Ovary (tissue), 9 donors: Measurements from ENCODE around the gene TTLL6. TPM values are rescaled to one million over a fixed set of nuclear protein-coding genes. Genes with fewer than 3 reads are reported as not detected.

Source experiments
- DNase-seq, 5 donors: peaks; one replicate each; pipeline ENCODE4 v3.0.0-alpha.2; 2019 to 2020
- H3K27ac ChIP-seq, 2 donors: fragments of 200-600 bp; one replicate each; pipeline versions ENCODE4 v1.5.1 to v1.8.0; 2019 to 2022
- H3K27me3 ChIP-seq: fragments of 200-600 bp; one replicate; pipeline ENCODE4 v1.8.0; 2022
- H3K36me3 ChIP-seq: fragments of 200-600 bp; sonication (generic); one replicate; pipeline ENCODE4 v1.5.1; 2019
- H3K4me1 ChIP-seq: one replicate; pipeline ENCODE4 v1.8.1; 2013; ENCODE audit warnings: mild to moderate bottlenecking, moderate library complexity; ENCODE audit not compliant: insufficient read depth
- H3K4me3 ChIP-seq: fragments of 200-600 bp; sonication (generic); one replicate; pipeline ENCODE4 v1.5.1; 2017
- H3K9me3 ChIP-seq, 2 donors: fragments of 200-600 bp in 1 of 2; sonication (generic) in 1 of 2; one replicate each; pipeline versions ENCODE4 v1.5.1 to v1.8.1; 2013 to 2019; ENCODE audit warnings: mild to moderate bottlenecking in 1 of 2, moderate library complexity in 1 of 2
- CTCF ChIP-seq, 3 donors: fragments of 450-650 bp in 2 of 3; fragments of 200-600 bp in 1 of 3; IDR thresholded peaks; one replicate each; pipeline versions ENCODE4 v1.5.1 to v1.8.0; 2016 to 2022; ENCODE audit warnings: antibody characterized with exemption in 3 of 3, mild to moderate bottlenecking in 1 of 3
- EP300 ChIP-seq: sonication (generic); formaldehyde crosslinking; IDR thresholded peaks from one replicate; pipeline ENCODE4 v1.6.1; 2017; ENCODE audit warnings: antibody characterized with exemption
- POLR2A ChIP-seq: fragments of 450-650 bp; IDR thresholded peaks from one replicate; pipeline ENCODE4 v1.6.1; 2017; ENCODE audit warnings: antibody characterized with exemption, mild to moderate bottlenecking, moderate library complexity
- WGBS, 3 donors: extraction: QIAGEN DNeasy Blood & Tissue Kit in 1 of 3; methylation state at CpG; one replicate each; pipeline versions ENCODE4 v1.1.5 to v1.1.7; 2013 to 2017; 5-methylcytosine and 5-hydroxymethylcytosine counted together
- intact Hi-C, 4 donors: fragments of 100-400 bp; cut with DNase I; formaldehyde crosslinking; loops; one replicate each; pipeline versions ENCODE4 v1.11.0 to v1.15.1; 2022 to 2023
- polyA plus RNA-seq, 2 donors: library from polyadenylated mRNA; stranded (reverse); fragments of 200-250 nt in 1 of 2; fragments of 350-450 nt in 1 of 2; fragmentation: Illumina TruSeq in 1 of 2; extraction: RNeasy Lipid Tissue Mini Kit (QIAGEN cat#74804) in 1 of 2; gene quantifications; one replicate each; pipeline ENCODE4 v1.2.3, GENCODE V29; 2013 to 2014
- total RNA-seq, 7 donors: library from RNA; depleted of rRNA in 2 of 7; stranded (reverse); fragments of >200 nt in 2 of 7; fragmentation: NEBNext Ultra II Directional in 3 of 7; extraction: Animal tissue kit (Norgen Biotek cat#: 25700) in 3 of 7; gene quantifications; one replicate each; pipeline versions ENCODE4 v1.1.0 to v1.2.4, GENCODE V29; 2016 to 2023
- donor health status: DM: no; HTN: no; CAD: no; lungs with moderate emphysema.
- donor health status: DM: no; HTN: no; CAD: no.
- donor health status: Bipolar disorder and iron deficiency.
- donor health status: DM: yes; HTN: yes; CAD: no.
- donor health status: DM: no; HTN: no; CAD: no.
- donor health status: DM: yes; HTN: yes; CAD: no.

TTLL6 gene
- total and polyA plus RNA-seq, 9 donors = 0.06 to 3.8 (median 0.44) TPM; not detected in 3

DNA sequence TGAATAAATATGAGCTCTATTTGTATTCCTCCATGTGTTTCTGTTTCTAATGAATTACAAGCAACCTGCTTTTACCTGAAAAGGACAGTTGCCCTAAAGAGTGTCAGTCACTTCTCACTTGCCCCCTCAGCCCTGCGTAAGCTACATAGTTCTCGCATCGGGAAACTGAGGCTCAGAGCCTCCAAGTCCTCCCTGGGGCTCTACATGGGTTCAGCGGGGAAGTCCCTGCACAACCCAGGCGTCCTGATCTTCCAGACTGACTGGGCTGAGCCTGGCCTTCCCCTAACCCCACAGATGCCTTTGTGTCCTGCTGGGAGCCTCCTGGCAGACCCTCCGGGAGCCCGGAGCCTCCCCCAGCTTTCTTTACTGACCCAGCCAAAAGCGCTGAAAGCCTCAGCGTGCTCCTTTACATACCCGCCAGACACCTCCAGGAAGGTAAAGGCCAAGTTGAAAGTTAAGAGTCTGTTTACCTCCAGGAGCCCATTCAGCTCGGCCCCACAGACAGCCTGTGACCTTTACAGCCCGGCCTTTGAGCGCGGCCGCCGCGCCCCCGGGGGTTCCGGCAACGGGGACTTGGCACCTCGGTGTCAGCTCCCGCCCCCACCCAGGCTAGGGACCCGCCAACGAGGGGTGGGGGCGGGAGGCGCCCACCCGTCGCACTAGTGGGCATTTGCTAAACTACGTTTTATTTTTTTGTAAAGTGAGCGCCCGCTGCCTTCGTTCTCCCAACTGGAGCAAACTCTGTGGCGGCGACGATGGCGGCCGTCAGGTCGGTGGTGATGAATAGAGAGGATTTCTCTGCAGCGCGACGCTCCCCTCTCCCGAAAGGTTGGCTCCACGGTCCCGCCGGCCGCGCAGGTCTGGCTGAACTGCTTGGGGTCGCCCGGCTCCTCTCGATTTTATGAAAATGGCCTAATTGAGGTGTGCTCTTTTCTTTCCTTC is 84.1 kb downstream of the TTLL6 start:
- H3K9me3 ChIP-seq = no peaks in the 10 kb centered on the region
- no peaks in the 10 kb centered on the region for H3K36me3 ChIP-seq
- H3K4me3 ChIP-seq = no peak overlapping the region
- TF ChIP-seq EP300 (no peak), POLR2A (no peak), CTCF (IDR thresholded peaks at IDR 0.05) (no peak)
- intact Hi-C loops = no loop called here
- peaks cover 3% of the 10 kb centered on the region for H3K27me3 ChIP-seq
- WGBS, 3 donors = 2 to 4% (median 4%) methylated on average over 50 of the region's 50 CpGs
- no peak overlapping the region for H3K27ac ChIP-seq
- no peak for DNase-seq
- no peaks in the 10 kb centered on the region for H3K4me1 ChIP-seq

DNA sequence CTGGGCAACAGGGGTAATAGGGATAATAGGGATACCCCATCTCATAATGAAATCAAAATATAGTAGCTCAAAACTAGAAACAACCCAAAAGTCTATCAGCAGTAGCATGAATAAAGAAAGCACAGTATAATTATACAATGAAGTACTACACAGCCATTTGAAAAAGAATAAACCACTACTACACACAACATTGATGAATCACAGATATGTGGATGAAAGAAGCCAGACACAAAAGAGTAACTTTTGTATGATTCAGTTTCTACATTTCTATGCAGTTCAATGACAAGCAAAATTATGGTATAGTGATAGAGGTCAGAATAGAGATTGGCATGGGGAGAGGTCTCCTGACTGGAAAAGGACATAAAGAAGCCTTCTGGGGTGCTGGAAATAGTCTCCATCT is 85.7 kb downstream of the TTLL6 start:
- H3K4me1 ChIP-seq = no peaks in the 10 kb centered on the region
- no peaks in the 10 kb centered on the region for H3K36me3 ChIP-seq
- peaks cover 3% of the 10 kb centered on the region for H3K27me3 ChIP-seq
- no peak overlapping the region for H3K27ac ChIP-seq
- no peaks in the 10 kb centered on the region for H3K9me3 ChIP-seq
- intact Hi-C loops = no loop called here
- DNase-seq = no peak
- TF ChIP-seq CTCF (IDR thresholded peaks at IDR 0.05) = no peak
- no peak for TF ChIP-seq EP300
- no peak for TF ChIP-seq POLR2A
- no peak overlapping the region for H3K4me3 ChIP-seq

GRCh38 chr17:48730240-48730550 is 86.8 kb downstream of the TTLL6 start:
- Histone ChIP-seq H3K9me3 (no peaks in the 10 kb centered on the region), H3K27me3 (peaks cover 3% of the 10 kb centered on the region), H3K4me1 (no peaks in the 10 kb centered on the region), H3K36me3 (no peaks in the 10 kb centered on the region), H3K4me3 (no peak overlapping the region), H3K27ac (no peak overlapping the region)
- intact Hi-C loops = no loop called here
- no peak for TF ChIP-seq EP300
- TF ChIP-seq POLR2A = no peak
- no peak for TF ChIP-seq CTCF (IDR thresholded peaks at IDR 0.05)
- DNase-seq = no peak
- WGBS, 3 donors = 29 to 38% (median 34%) methylated on average over 3 of the region's 3 CpGs

DNA sequence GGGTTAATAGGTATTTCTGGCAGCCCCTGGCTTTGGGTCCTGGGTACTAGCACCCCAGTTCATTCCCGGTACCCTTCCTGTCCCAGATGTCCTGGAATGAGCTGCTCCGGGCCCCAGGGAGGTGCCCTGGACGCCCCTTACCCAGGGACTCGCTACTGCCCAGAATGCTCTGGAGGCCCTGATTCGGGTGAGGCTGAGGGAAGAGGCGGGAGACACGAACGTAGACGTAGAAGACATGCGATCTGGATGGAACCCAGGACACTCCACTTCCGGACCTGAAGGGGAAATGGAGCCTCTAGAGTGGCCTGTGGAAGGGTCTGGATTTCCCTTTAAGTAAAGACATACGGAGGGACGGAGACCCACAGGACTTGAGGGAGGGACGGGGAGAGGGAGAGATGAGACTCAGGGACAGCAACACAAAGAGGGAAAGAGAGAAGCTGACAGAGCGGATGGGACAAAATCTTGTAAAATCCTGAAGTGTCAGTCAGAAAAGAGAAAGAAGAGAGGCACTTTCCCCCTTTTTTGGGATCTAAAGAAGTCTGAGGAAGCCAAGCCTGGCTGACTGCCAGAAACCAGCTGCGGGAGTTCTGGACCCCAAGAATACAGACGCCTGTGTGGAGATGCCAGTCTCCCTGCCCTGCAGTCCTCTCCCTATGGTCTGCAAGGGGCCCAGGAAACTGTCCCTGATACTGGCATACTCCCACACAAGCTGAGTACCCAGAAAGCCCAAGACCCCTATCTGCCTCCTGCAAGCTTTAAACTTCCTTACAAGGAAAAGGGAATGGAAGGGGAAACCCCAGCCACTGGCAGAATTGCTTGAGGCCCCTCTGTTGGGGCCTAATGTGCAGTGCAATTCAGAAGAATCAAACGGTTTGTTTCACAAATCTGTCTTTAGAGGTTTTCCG is 87.4 kb downstream of the TTLL6 start:
- no peak for TF ChIP-seq POLR2A
- DNase-seq = no peak
- H3K4me1 ChIP-seq = no peaks in the 10 kb centered on the region
- intact Hi-C loops = loop anchor here in 3 of 4 donors (5.0 to 10.0 kb wide), 3 partner anchors 65 to 153 kb away; no protein-coding TSS in a partner anchor
- no peaks in the 10 kb centered on the region for H3K9me3 ChIP-seq
- no peaks in the 10 kb centered on the region for H3K36me3 ChIP-seq
- H3K4me3 ChIP-seq = no peak overlapping the region
- H3K27ac ChIP-seq = no peak overlapping the region
- peaks cover 3% of the 10 kb centered on the region for H3K27me3 ChIP-seq
- 4 to 5% (median 4%) methylated on average over 19 of the region's 19 CpGs for WGBS, 3 donors
